ENCODE measurements around the gene SLC35D3.

GRCh38 chr6:136945711-136946121, 23.6 kb downstream of the SLC35D3 start:
- TF ChIP-seq BACH1 (IDR thresholded peaks at IDR 0.05; ENCODE audit: borderline replicate concordance) (no peak), TBL1XR1 (IDR thresholded peaks at IDR 0.05; ENCODE audit: low read depth, low read length) (no peak), EZH2 (IDR thresholded peaks at IDR 0.05; ENCODE audit: borderline replicate concordance, control insufficient read depth, low read depth, low read length) (no peak)

Measured in GM12878 (cell line).